T-cell (primary cell): Measurements from ENCODE around the gene AKAP8. TPM values are rescaled to one million over a fixed set of nuclear protein-coding genes. Genes with fewer than 3 reads are reported as not detected.

Source experiments
- ATAC-seq, 4 experiments: fragments of 200-7000 bp in 3 of 4; fragments of 150-1000 bp in 1 of 4; cut with Tn5 transposase; replicated peaks in 1 of 4; 1 replicate in 3 of 4; 2 replicates in 1 of 4; pipeline ENCODE4 v1.10.0; 2021; ENCODE audit warnings: moderate library complexity in 3 of 4, mild to moderate bottlenecking in 2 of 4, moderate number of reproducible peaks in 1 of 4
- CTCF ChIA-PET, 2 donors: fragments of 300-600 bp; sonication (Branson Sonifier 250); formaldehyde crosslinking; loops; one replicate each; lab custom pipeline; 2022; ENCODE audit warnings: antibody characterized with exemption in 2 of 2; lab: Charles Lee
- POLR2A ChIA-PET, 2 donors: fragments of 300-600 bp; sonication (Branson Sonifier 250); formaldehyde crosslinking; loops; one replicate each; lab custom pipeline; 2022; ENCODE audit warnings: antibody characterized with exemption in 2 of 2; lab: Charles Lee
- DNase-seq, 35 experiments: peaks; one replicate each; pipeline versions ENCODE4 v3.0.0 to v3.0.0-alpha.2; 2013 to 2023
- H3K27ac ChIP-seq: one replicate; pipeline ENCODE4 v1.5.1; 2013; ENCODE audit warnings: low read length
- H3K27me3 ChIP-seq, 2 experiments: replicated peaks in 1 of 2; 1 replicate in 1 of 2; 2 replicates in 1 of 2; pipeline versions ENCODE4 v1.6.1 to v1.7.0; 2013; ENCODE audit warnings: low read length in 1 of 2, mixed read lengths in 1 of 2; ENCODE audit not compliant: control insufficient read depth in 2 of 2, insufficient read depth in 2 of 2; ENCODE audit errors: extremely low read depth in 1 of 2
- H3K36me3 ChIP-seq, 2 donors: 1 replicate in 1 of 2; 2 replicates in 1 of 2; pipeline versions ENCODE4 v1.6.1 to v1.7.0; 2013; ENCODE audit warnings: low read length in 1 of 2; ENCODE audit not compliant: control insufficient read depth in 2 of 2, insufficient read depth in 1 of 2; ENCODE audit errors: extremely low read depth in 1 of 2
- H3K4me1 ChIP-seq, 2 experiments: 1 replicate in 1 of 2; 2 replicates in 1 of 2; pipeline versions ENCODE4 v1.6.1 to v1.7.0; 2013; ENCODE audit warnings: low read length in 2 of 2, mixed read lengths in 1 of 2; ENCODE audit not compliant: insufficient read depth in 2 of 2, control insufficient read depth in 1 of 2; ENCODE audit errors: extremely low read depth in 1 of 2
- H3K4me3 ChIP-seq, 2 donors: 1 replicate in 1 of 2; 2 replicates in 1 of 2; pipeline versions ENCODE4 v1.5.1 to v1.7.0; 2013; ENCODE audit warnings: mild to moderate bottlenecking in 2 of 2, low read length in 1 of 2, moderate library complexity in 1 of 2; ENCODE audit not compliant: control insufficient read depth in 1 of 2; ENCODE audit errors: extremely low read depth in 1 of 2
- H3K9me3 ChIP-seq: 2 replicates; pipeline ENCODE4 v1.7.0; 2013
- H3K27ac Mint-ChIP-seq, 2 donors: one replicate each; pipeline ENCODE4 v1.8.0; 2020 to 2021; ENCODE audit warnings: mild to moderate bottlenecking in 2 of 2, mixed read lengths in 2 of 2
- H3K27me3 Mint-ChIP-seq, 2 donors: one replicate each; pipeline ENCODE4 v1.8.0; 2021 to 2022; ENCODE audit warnings: mixed read lengths in 2 of 2
- H3K36me3 Mint-ChIP-seq: one replicate; pipeline ENCODE4 v1.8.0; 2021; ENCODE audit warnings: mixed read lengths
- H3K4me1 Mint-ChIP-seq, 3 donors: one replicate each; pipeline ENCODE4 v1.8.0; 2020 to 2022; ENCODE audit warnings: mixed read lengths in 3 of 3, mild to moderate bottlenecking in 1 of 3
- H3K4me3 Mint-ChIP-seq, 3 donors: one replicate each; pipeline ENCODE4 v1.8.0; 2020 to 2022; ENCODE audit warnings: mild to moderate bottlenecking in 3 of 3, mixed read lengths in 3 of 3, moderate library complexity in 3 of 3
- H3K9me3 Mint-ChIP-seq, 3 donors: one replicate each; pipeline ENCODE4 v1.8.0; 2020 to 2022; ENCODE audit warnings: mixed read lengths in 3 of 3
- whole genome bisulfite sequencing: methylation state at CpG from one replicate; pipeline ENCODE4 v1.1.5; 2013; ENCODE audit warnings: missing lambda C conversion rate; ENCODE audit not compliant: insufficient coverage; 5-methylcytosine and 5-hydroxymethylcytosine counted together
- total RNA-seq, 35 experiments: library from RNA in 6 of 35; stranded (reverse) in 6 of 35; fragments of 120-200 nt in 1 of 35; gene quantifications; one replicate each; pipeline versions ENCODE4 v1.2.1 to v1.2.4 and lab custom pipeline; 2013 to 2026

AKAP8 gene
- total RNA-seq, 5 donors from 2014 or later (not counting 1 experiment from before 2014, with no cell fraction given): 75.8 to 90.3 (median 86.7) TPM

- ATAC-seq (no peak), DNase-seq (no peak)
- CTCF ChIA-PET: no interaction called here
- H3K27ac Mint-ChIP-seq: no peak overlapping the region
- H3K27me3 Mint-ChIP-seq: no peaks in the 10 kb centered on the region
- H3K27ac ChIP-seq: no peak overlapping the region
- no peaks in the 10 kb centered on the region for H3K27me3 ChIP-seq
- peaks cover 31% of the 10 kb centered on the region for H3K36me3 Mint-ChIP-seq
- H3K4me3 ChIP-seq: no peak overlapping the region
- no peaks in the 10 kb centered on the region for H3K9me3 ChIP-seq
- peaks cover 0 to 9% of the 10 kb centered on the region in 2 experiments for H3K4me1 ChIP-seq
- no peak overlapping the region for H3K4me3 Mint-ChIP-seq
- peaks cover 35 to 82% of the 10 kb centered on the region in 2 donors for H3K36me3 ChIP-seq
- 94% methylated on average over 22 of the region's 29 CpGs for WGBS
- peaks cover 17 to 18% (median 17%) of the 10 kb centered on the region in 3 donors for H3K4me1 Mint-ChIP-seq
- POLR2A ChIA-PET: interaction anchor here in 1 of 2 donors (0.6 kb wide), 2 partner anchors 9 to 1736 kb away, joined by 3 to 7 read pairs; no protein-coding TSS in a partner anchor
- no peaks in the 10 kb centered on the region for H3K9me3 Mint-ChIP-seq
These were observed 21.2 kb upstream of the AKAP8 start for GRCh38 chr19:15400521-15401396.

GRCh38 chr19:15399635-15400034 lies 20.0 kb upstream of the AKAP8 start:
- Histone ChIP-seq H3K36me3 (peaks cover 34 to 81% of the 10 kb centered on the region in 2 donors), H3K27me3 (no peaks in the 10 kb centered on the region), H3K9me3 (no peaks in the 10 kb centered on the region), H3K4me3 (no peak overlapping the region), H3K4me1 (peaks cover 0 to 4% of the 10 kb centered on the region in 2 experiments), H3K27ac (no peak overlapping the region)
- CTCF ChIA-PET: no interaction called here
- Mint-ChIP-seq H3K4me1 (peaks cover 6 to 12% (median 10%) of the 10 kb centered on the region in 3 donors), H3K36me3 (peaks cover 31% of the 10 kb centered on the region), H3K27ac (no peak overlapping the region), H3K4me3 (no peak overlapping the region), H3K27me3 (no peaks in the 10 kb centered on the region), H3K9me3 (no peaks in the 10 kb centered on the region)
- ATAC-seq (no peak), DNase-seq (no peak)
- POLR2A ChIA-PET: no interaction called here
- WGBS: 94% methylated on average over 7 of the region's 14 CpGs

- ChIA-PET POLR2A (no interaction called here), CTCF (no interaction called here)
- H3K36me3 ChIP-seq: peaks cover 34 to 82% of the 10 kb centered on the region in 2 donors
- no peaks in the 10 kb centered on the region for H3K9me3 ChIP-seq
- peaks cover under 1 to 8% (median 5%) of the 10 kb centered on the region in 3 donors for H3K4me1 Mint-ChIP-seq
- no peak overlapping the region for H3K4me3 ChIP-seq
- H3K27me3 ChIP-seq: no peaks in the 10 kb centered on the region
- H3K4me3 Mint-ChIP-seq: no peak overlapping the region
- no peaks in the 10 kb centered on the region for H3K27me3 Mint-ChIP-seq
- no peak for DNase-seq
- WGBS: 98% methylated on average over 6 of the region's 8 CpGs
- no peaks in the 10 kb centered on the region for H3K4me1 ChIP-seq
- H3K9me3 Mint-ChIP-seq: no peaks in the 10 kb centered on the region
- ATAC-seq: no peak
- no peak overlapping the region for H3K27ac ChIP-seq
- H3K36me3 Mint-ChIP-seq: peaks cover 32% of the 10 kb centered on the region
- no peak overlapping the region for H3K27ac Mint-ChIP-seq
These were observed 19.6 kb upstream of the AKAP8 start for GRCh38 chr19:15399234-15399515.

GRCh38 chr19:15398501-15399233 lies 19.1 kb upstream of the AKAP8 start:
- Mint-ChIP-seq H3K36me3 (peaks cover 36% of the 10 kb centered on the region), H3K27ac (no peak overlapping the region), H3K4me3 (no peak overlapping the region), H3K27me3 (no peaks in the 10 kb centered on the region), H3K9me3 (no peaks in the 10 kb centered on the region), H3K4me1 (peaks cover 0 to 9% (median 2%) of the 10 kb centered on the region in 3 donors)
- Histone ChIP-seq H3K4me3 (no peak overlapping the region), H3K36me3 (peaks cover 34 to 84% of the 10 kb centered on the region in 2 donors), H3K27ac (no peak overlapping the region), H3K9me3 (no peaks in the 10 kb centered on the region), H3K27me3 (no peaks in the 10 kb centered on the region), H3K4me1 (no peaks in the 10 kb centered on the region)
- DNase-seq (no peak), ATAC-seq (no peak)
- WGBS: 99% methylated on average over 44 of the region's 50 CpGs
- ChIA-PET CTCF (interaction anchor here in 1 of 2 donors (0.6 kb wide), 1 partner anchor 31 kb away, joined by 3 read pairs; no protein-coding TSS in a partner anchor), POLR2A (no interaction called here)

GRCh38 chr19:15397782-15398181 lies 18.2 kb upstream of the AKAP8 start:
- Mint-ChIP-seq H3K9me3 (no peaks in the 10 kb centered on the region), H3K27me3 (no peaks in the 10 kb centered on the region), H3K4me1 (peaks cover 0 to 7% (median 3%) of the 10 kb centered on the region in 3 donors), H3K27ac (no peak overlapping the region), H3K4me3 (no peak overlapping the region), H3K36me3 (peaks cover 41% of the 10 kb centered on the region)
- no peak for DNase-seq
- Histone ChIP-seq H3K4me1 (no peaks in the 10 kb centered on the region), H3K36me3 (peaks cover 34 to 81% of the 10 kb centered on the region in 2 donors), H3K9me3 (no peaks in the 10 kb centered on the region), H3K4me3 (no peak overlapping the region), H3K27ac (no peak overlapping the region), H3K27me3 (no peaks in the 10 kb centered on the region)
- ATAC-seq: no peak
- POLR2A ChIA-PET: no interaction called here
- WGBS: 94% methylated on average over 11 of the region's 11 CpGs
- CTCF ChIA-PET: interaction anchor here in 1 of 2 donors (0.6 kb wide), 1 partner anchor 32 kb away, joined by 3 read pairs; no protein-coding TSS in a partner anchor

GRCh38 chr19:15397236-15397635 lies 17.6 kb upstream of the AKAP8 start:
- Mint-ChIP-seq H3K4me1 (peaks cover 0 to 7% (median 3%) of the 10 kb centered on the region in 3 donors), H3K36me3 (peaks cover 42% of the 10 kb centered on the region), H3K4me3 (no peak overlapping the region), H3K9me3 (no peaks in the 10 kb centered on the region), H3K27me3 (no peaks in the 10 kb centered on the region), H3K27ac (no peak overlapping the region)
- no peaks in the 10 kb centered on the region for H3K9me3 ChIP-seq
- no peaks in the 10 kb centered on the region for H3K4me1 ChIP-seq
- H3K4me3 ChIP-seq: no peak overlapping the region
- WGBS: 96% methylated on average over 4 of the region's 6 CpGs
- no peak for ATAC-seq
- CTCF ChIA-PET: no interaction called here
- DNase-seq: no peak
- no peak overlapping the region for H3K27ac ChIP-seq
- H3K27me3 ChIP-seq: no peaks in the 10 kb centered on the region
- peaks cover 34 to 76% of the 10 kb centered on the region in 2 donors for H3K36me3 ChIP-seq
- POLR2A ChIA-PET: no interaction called here
